ENCODE measurements around the gene PMP22. TPM values are rescaled to one million over a fixed set of nuclear protein-coding genes. Genes with fewer than 3 reads are reported as not detected.

Gene PMP22
- polyA plus RNA-seq = 10 to 100 TPM; 62.0 to 89.4 (median 78.8) TPM
- long read RNA-seq, donor 1 = 0 reads
- long read RNA-seq, donor 2, transcript PMP22-203 (5 exons, 1,817 nt) = major isoform, 13 of 14 reads
- long read RNA-seq, donor 2, partial matches to known transcripts = 0 of 14 reads
- long read RNA-seq, donor 2, other reads (novel, unspliced or antisense) = 0 of 14 reads
- long read RNA-seq, donor 3, transcript PMP22-203 (5 exons, 1,817 nt) = major isoform, 30 of 45 reads
- long read RNA-seq, donor 3, partial matches to known transcripts = 12 of 45 reads
- long read RNA-seq, donor 3, other reads (novel, unspliced or antisense) = 0 of 45 reads
- long read RNA-seq, donor 4 = 0 reads
- long read RNA-seq, donor 5, partial matches to known transcripts = 0 of 2 reads
- long read RNA-seq, donor 5, other reads (novel, unspliced or antisense) = 0 of 2 reads
- long read RNA-seq, donor 6, transcript PMP22-203 (5 exons, 1,817 nt) = major isoform, 14 of 18 reads
- long read RNA-seq, donor 6, partial matches to known transcripts = 0 of 18 reads
- long read RNA-seq, donor 6, other reads (novel, unspliced or antisense) = 0 of 18 reads
- long read RNA-seq, donor 7, transcript PMP22-201 (5 exons, 1,861 nt) = minor isoform, 65 of 176 reads
- long read RNA-seq, donor 7, transcript PMP22-203 (5 exons, 1,817 nt) = major isoform, 71 of 176 reads
- long read RNA-seq, donor 7, partial matches to known transcripts = 33 of 176 reads
- long read RNA-seq, donor 7, other reads (novel, unspliced or antisense) = 0 of 176 reads
- long read RNA-seq, donor 8, transcript PMP22-203 (5 exons, 1,817 nt) = major isoform, 6 of 6 reads
- long read RNA-seq, donor 8, partial matches to known transcripts = 0 of 6 reads
- long read RNA-seq, donor 8, other reads (novel, unspliced or antisense) = 0 of 6 reads
- long read RNA-seq, donor 9, partial matches to known transcripts = 0 of 4 reads
- long read RNA-seq, donor 9, other reads (novel, unspliced or antisense) = 0 of 4 reads
- long read RNA-seq, donor 10, transcript PMP22-203 (5 exons, 1,817 nt) = major isoform, 44 of 70 reads
- long read RNA-seq, donor 10, transcript PMP22-201 (5 exons, 1,861 nt) = minor isoform, 12 of 70 reads
- long read RNA-seq, donor 10, partial matches to known transcripts = 11 of 70 reads
- long read RNA-seq, donor 10, other reads (novel, unspliced or antisense) = 0 of 70 reads

DNA sequence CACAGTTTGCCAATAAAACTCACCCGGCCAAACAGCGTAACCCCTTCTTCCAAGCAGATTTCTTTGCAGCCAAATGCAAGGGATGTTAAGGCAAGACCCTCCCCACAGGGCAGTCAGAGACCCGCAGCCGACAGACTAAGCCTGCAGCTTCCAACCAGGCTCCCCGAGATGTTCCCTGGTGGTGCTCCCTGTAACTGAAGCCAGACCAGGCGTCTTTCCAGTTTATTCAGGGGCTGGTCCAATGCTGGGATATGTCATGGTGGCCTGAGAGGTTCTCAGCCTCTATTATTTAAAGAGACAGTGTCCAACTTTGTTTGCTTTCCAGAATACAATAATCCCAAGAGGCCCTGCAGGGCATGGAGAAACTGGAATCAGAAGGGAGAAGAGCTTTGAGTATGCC is at the start of gene PMP22:
Gene PMP22 (minus strand): TSS at position 196 of the 400 bp plus-strand sequence. CDS start 4,599 bp downstream, outside the sequence.
- Histone ChIP-seq H3K4me3 (ENCODE audit: low read depth in 1 of 3, low read length in 3 of 3) (peak within 1 kb of the TSS in 1 of 3 donors; percentile 29), H3K27ac (ENCODE audit: low read depth in 1 of 3, low read length in 2 of 3) (peak within 1 kb of the TSS in 1 of 3 donors; percentile 62), H3K9me3 (ENCODE audit: control insufficient read depth in 2 of 2, insufficient read depth in 1 of 2, low read depth in 1 of 2, low read length in 1 of 2) (no peaks in the 10 kb centered on the region), H3K4me1 (ENCODE audit: control insufficient read depth in 3 of 3, insufficient read depth in 2 of 3, low read depth in 1 of 3, low read length in 2 of 3) (peaks cover 0 to 25% (median 2%) of the 10 kb centered on the region in 3 donors), H3K36me3 (ENCODE audit: control insufficient read depth in 3 of 3, insufficient read depth in 2 of 3, low read depth in 1 of 3, low read length in 3 of 3) (no peaks in the 10 kb centered on the region), H3K27me3 (ENCODE audit: control insufficient read depth in 3 of 3, insufficient read depth in 3 of 3, low read length in 3 of 3) (peaks cover 0 to 18% (median 4%) of the 10 kb centered on the region in 3 donors)
- FAIRE-seq (no peak), DNase-seq (no peak)
- WGBS, 3 donors = 58 to 76% (median 67%) methylated on average over 6 of the region's 6 CpGs

DNA sequence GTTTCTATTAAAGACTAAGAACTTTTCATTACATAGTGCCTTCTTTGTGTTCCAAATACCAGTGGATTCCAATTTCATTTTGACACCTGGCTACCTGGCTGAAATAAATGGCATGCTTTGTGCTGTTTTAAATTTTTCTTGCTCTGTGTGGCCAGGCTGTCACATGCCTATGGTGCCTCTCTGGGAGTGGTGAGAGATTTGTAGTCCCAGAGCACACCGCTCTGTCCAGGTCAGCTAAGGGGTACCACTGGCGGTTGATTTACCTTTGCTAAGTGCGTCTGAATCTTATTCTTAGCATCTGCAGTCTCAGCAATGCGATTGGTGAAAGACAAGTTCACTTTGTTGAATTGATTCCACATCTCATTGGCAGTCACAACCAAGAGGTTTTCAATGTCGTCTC is 46.9 kb upstream of the PMP22 start:
- Histone ChIP-seq H3K4me1 (ENCODE audit: control insufficient read depth in 3 of 3, insufficient read depth in 2 of 3, low read depth in 1 of 3, low read length in 2 of 3) (peaks cover 0 to under 1% (median 0%) of the 10 kb centered on the region in 3 donors), H3K9me3 (ENCODE audit: control insufficient read depth in 2 of 2, insufficient read depth in 1 of 2, low read depth in 1 of 2, low read length in 1 of 2) (no peaks in the 10 kb centered on the region), H3K27ac (ENCODE audit: low read depth in 1 of 3, low read length in 2 of 3) (no peak overlapping the region), H3K4me3 (ENCODE audit: low read depth in 1 of 3, low read length in 3 of 3) (no peak overlapping the region), H3K36me3 (ENCODE audit: control insufficient read depth in 3 of 3, insufficient read depth in 2 of 3, low read depth in 1 of 3, low read length in 3 of 3) (no peaks in the 10 kb centered on the region), H3K27me3 (ENCODE audit: control insufficient read depth in 3 of 3, insufficient read depth in 3 of 3, low read length in 3 of 3) (no peaks in the 10 kb centered on the region)
- no peak for FAIRE-seq
- DNase-seq = no peak
- whole genome bisulfite sequencing, 3 donors = 90 to 99% (median 91%) methylated on average over 5 of the region's 5 CpGs

DNA sequence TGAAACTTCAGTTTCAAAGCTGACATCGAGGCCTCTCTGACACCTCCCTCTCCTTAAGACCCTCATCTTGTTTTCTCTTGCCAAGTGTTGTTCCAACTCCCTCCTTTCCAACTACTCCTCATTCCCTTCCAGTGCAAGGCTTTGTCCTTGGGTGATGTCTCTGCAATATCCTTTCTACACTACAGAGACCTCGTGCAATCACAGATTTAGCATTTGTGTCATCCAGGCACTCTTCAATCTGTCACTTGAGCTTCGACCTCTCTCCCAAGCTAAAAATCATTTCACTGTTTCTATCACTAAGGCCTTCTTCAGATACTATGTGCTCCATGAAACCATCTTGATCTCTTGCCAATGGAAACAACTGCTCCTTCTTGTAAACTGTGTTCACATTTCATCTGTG is 44.7 kb upstream of the PMP22 start:
- H3K4me1 ChIP-seq (ENCODE audit: control insufficient read depth in 3 of 3, insufficient read depth in 2 of 3, low read depth in 1 of 3, low read length in 2 of 3) = peaks cover 0 to 4% (median 0%) of the 10 kb centered on the region in 3 donors

DNA sequence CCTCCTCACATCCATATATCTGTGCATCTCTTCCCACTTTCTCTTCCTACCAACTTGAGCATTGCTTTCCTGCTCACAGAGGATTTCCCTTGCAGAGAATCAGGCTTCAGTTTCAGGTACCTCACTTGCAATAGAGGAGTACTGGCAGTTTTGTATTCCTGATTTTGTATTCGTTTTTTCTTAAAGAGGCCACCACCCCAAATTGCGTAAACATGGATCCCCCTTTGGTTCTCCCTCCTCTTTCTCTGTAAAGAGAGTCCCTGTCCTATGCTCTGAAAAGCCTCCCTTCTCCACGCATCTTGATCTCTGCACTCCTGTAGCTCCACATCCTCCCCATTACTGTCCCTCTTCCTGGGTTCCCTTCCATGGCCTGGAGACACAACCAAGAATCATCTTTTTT is 44.1 kb upstream of the PMP22 start:
- FAIRE-seq = no peak
- WGBS, 3 donors = 61 to 74% (median 73%) methylated on average over 3 of the region's 3 CpGs
- Histone ChIP-seq H3K9me3 (ENCODE audit: control insufficient read depth in 2 of 2, insufficient read depth in 1 of 2, low read depth in 1 of 2, low read length in 1 of 2) (no peaks in the 10 kb centered on the region), H3K27ac (ENCODE audit: low read depth in 1 of 3, low read length in 2 of 3) (no peak overlapping the region), H3K4me3 (ENCODE audit: low read depth in 1 of 3, low read length in 3 of 3) (no peak overlapping the region), H3K27me3 (ENCODE audit: control insufficient read depth in 3 of 3, insufficient read depth in 3 of 3, low read length in 3 of 3) (no peaks in the 10 kb centered on the region), H3K36me3 (ENCODE audit: control insufficient read depth in 3 of 3, insufficient read depth in 2 of 3, low read depth in 1 of 3, low read length in 3 of 3) (no peaks in the 10 kb centered on the region), H3K4me1 (ENCODE audit: control insufficient read depth in 3 of 3, insufficient read depth in 2 of 3, low read depth in 1 of 3, low read length in 2 of 3) (peaks cover 0 to 4% (median 0%) of the 10 kb centered on the region in 3 donors)
- no peak for DNase-seq

More for the DNA sequence above, 44.7 kb upstream of the PMP22 start:
- Histone ChIP-seq H3K27me3 (ENCODE audit: control insufficient read depth in 3 of 3, insufficient read depth in 3 of 3, low read length in 3 of 3) (no peaks in the 10 kb centered on the region), H3K36me3 (ENCODE audit: control insufficient read depth in 3 of 3, insufficient read depth in 2 of 3, low read depth in 1 of 3, low read length in 3 of 3) (no peaks in the 10 kb centered on the region), H3K4me3 (ENCODE audit: low read depth in 1 of 3, low read length in 3 of 3) (no peak overlapping the region), H3K27ac (ENCODE audit: low read depth in 1 of 3, low read length in 2 of 3) (no peak overlapping the region), H3K9me3 (ENCODE audit: control insufficient read depth in 2 of 2, insufficient read depth in 1 of 2, low read depth in 1 of 2, low read length in 1 of 2) (no peaks in the 10 kb centered on the region)
- no peak for FAIRE-seq
- no peak for DNase-seq
- WGBS, 3 donors = 63 to 82% (median 76%) methylated on average over 3 of the region's 3 CpGs

DNA sequence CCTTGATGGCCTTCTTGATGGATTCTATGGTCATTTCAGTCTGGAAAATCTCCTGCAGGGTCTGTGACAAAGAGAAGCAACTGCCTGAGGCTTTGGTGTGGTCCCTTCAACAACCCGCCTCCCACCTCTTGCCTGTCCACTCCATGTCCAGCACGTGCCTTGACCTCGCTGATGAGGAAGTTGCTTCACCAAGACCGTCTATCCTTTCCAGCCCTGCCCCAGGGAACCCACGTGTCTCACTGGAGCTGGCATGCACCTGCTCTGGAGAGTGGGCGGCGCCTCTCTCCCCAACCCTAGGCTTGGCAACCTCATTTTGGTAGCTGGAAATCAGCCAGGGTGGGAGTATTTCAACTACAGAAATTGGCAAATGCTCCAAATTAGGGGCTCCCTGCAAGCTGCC is 43.6 kb upstream of the PMP22 start:
- Histone ChIP-seq H3K27me3 (ENCODE audit: control insufficient read depth in 3 of 3, insufficient read depth in 3 of 3, low read length in 3 of 3) (no peaks in the 10 kb centered on the region), H3K4me3 (ENCODE audit: low read depth in 1 of 3, low read length in 3 of 3) (no peak overlapping the region), H3K4me1 (ENCODE audit: control insufficient read depth in 3 of 3, insufficient read depth in 2 of 3, low read depth in 1 of 3, low read length in 2 of 3) (peaks cover 0 to 4% (median 0%) of the 10 kb centered on the region in 3 donors), H3K9me3 (ENCODE audit: control insufficient read depth in 2 of 2, insufficient read depth in 1 of 2, low read depth in 1 of 2, low read length in 1 of 2) (no peaks in the 10 kb centered on the region), H3K36me3 (ENCODE audit: control insufficient read depth in 3 of 3, insufficient read depth in 2 of 3, low read depth in 1 of 3, low read length in 3 of 3) (no peaks in the 10 kb centered on the region), H3K27ac (ENCODE audit: low read depth in 1 of 3, low read length in 2 of 3) (no peak overlapping the region)
- FAIRE-seq (no peak), DNase-seq (no peak)
- WGBS, 3 donors = 55 to 72% (median 56%) methylated on average over 7 of the region's 7 CpGs

DNA sequence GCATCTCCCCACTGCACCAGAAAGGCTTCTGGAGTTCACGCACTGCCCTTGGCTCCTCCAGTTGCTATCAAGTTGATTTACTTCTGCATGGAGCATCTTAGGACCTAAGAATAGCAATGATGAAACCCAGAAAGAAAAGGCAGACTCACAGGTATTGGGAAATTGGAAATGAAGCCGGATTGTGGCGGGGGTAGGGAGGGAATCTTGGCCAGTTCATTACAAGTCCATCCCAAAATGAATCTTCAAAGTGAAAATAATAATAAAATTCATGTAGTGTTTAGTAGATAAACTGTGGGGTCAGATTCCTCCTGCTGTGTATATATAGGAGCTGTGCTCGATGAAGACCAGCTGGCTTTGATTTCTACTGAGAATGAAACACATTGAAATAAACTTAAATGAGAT is 42.6 kb upstream of the PMP22 start:
- peaks cover 0 to 4% (median 0%) of the 10 kb centered on the region in 3 donors for H3K4me1 ChIP-seq (ENCODE audit: control insufficient read depth in 3 of 3, insufficient read depth in 2 of 3, low read depth in 1 of 3, low read length in 2 of 3)
- DNase-seq (no peak), FAIRE-seq (no peak)
- 49 to 65% (median 63%) methylated on average over 4 of the region's 4 CpGs for WGBS, 3 donors
- no peaks in the 10 kb centered on the region for H3K9me3 ChIP-seq (ENCODE audit: control insufficient read depth in 2 of 2, insufficient read depth in 1 of 2, low read depth in 1 of 2, low read length in 1 of 2)
- H3K36me3 ChIP-seq (ENCODE audit: control insufficient read depth in 3 of 3, insufficient read depth in 2 of 3, low read depth in 1 of 3, low read length in 3 of 3) = no peaks in the 10 kb centered on the region
- peak overlapping the region in 1 of 3 donors; percentile 42 for H3K27ac ChIP-seq (ENCODE audit: low read depth in 1 of 3, low read length in 2 of 3)
- no peaks in the 10 kb centered on the region for H3K27me3 ChIP-seq (ENCODE audit: control insufficient read depth in 3 of 3, insufficient read depth in 3 of 3, low read length in 3 of 3)
- H3K4me3 ChIP-seq (ENCODE audit: low read depth in 1 of 3, low read length in 3 of 3) = no peak overlapping the region

DNA sequence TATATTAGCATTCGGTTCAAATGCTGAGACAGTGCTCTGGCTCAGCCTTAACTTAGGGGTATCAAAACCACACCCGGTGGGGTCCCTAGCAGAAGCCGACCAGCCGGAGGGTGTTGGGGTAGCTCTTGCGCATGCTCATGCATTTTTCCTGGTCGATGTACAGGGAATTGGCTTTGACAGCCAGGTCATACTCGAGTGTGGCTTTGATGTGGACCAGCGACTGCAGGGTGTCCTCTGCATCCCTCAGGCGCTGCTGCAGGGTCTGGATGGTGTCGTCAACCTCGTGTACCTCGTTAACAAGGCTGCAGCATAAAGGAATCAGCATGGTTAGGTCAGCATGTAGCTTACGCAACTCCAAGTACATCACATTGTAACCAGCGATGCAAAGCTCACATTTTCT is 38.7 kb upstream of the PMP22 start:
- FAIRE-seq (no peak), DNase-seq (no peak)
- H3K27me3 ChIP-seq (ENCODE audit: control insufficient read depth in 3 of 3, insufficient read depth in 3 of 3, low read length in 3 of 3) = no peaks in the 10 kb centered on the region
- no peaks in the 10 kb centered on the region for H3K36me3 ChIP-seq (ENCODE audit: control insufficient read depth in 3 of 3, insufficient read depth in 2 of 3, low read depth in 1 of 3, low read length in 3 of 3)
- 83 to 87% (median 85%) methylated on average over 14 of the region's 14 CpGs for WGBS, 3 donors
- no peak overlapping the region for H3K27ac ChIP-seq (ENCODE audit: low read depth in 1 of 3, low read length in 2 of 3)
- H3K4me1 ChIP-seq (ENCODE audit: control insufficient read depth in 3 of 3, insufficient read depth in 2 of 3, low read depth in 1 of 3, low read length in 2 of 3) = peaks cover 0 to 4% (median 0%) of the 10 kb centered on the region in 3 donors
- H3K9me3 ChIP-seq (ENCODE audit: control insufficient read depth in 2 of 2, insufficient read depth in 1 of 2, low read depth in 1 of 2, low read length in 1 of 2) = no peaks in the 10 kb centered on the region
- H3K4me3 ChIP-seq (ENCODE audit: low read depth in 1 of 3, low read length in 3 of 3) = no peak overlapping the region

DNA sequence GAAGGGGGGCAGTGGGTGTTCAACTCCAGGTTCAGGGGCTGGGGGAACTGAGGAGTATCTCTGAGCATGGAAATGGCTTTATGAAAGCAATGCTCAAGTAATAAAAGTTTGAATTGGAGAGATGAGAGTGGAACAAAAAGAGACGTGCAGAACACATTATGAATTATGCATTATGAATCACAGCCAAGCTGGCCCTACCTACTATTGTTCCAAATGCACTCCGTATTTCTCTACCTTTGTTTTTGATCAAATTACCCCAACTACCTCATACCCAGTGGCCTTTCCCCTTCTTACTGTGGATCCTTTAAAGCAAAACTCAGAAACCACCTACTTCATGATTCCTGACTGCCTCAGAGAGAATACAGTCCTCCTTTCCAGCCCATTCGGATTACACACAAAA is 38.1 kb upstream of the PMP22 start:
- no peaks in the 10 kb centered on the region for H3K9me3 ChIP-seq (ENCODE audit: control insufficient read depth in 2 of 2, insufficient read depth in 1 of 2, low read depth in 1 of 2, low read length in 1 of 2)
- H3K27me3 ChIP-seq (ENCODE audit: control insufficient read depth in 3 of 3, insufficient read depth in 3 of 3, low read length in 3 of 3) = no peaks in the 10 kb centered on the region
- H3K27ac ChIP-seq (ENCODE audit: low read depth in 1 of 3, low read length in 2 of 3) = no peak overlapping the region
- FAIRE-seq = no peak
- WGBS, 3 donors = 10 to 45% (median 38%) methylated on average over 3 of the region's 3 CpGs
- no peaks in the 10 kb centered on the region for H3K36me3 ChIP-seq (ENCODE audit: control insufficient read depth in 3 of 3, insufficient read depth in 2 of 3, low read depth in 1 of 3, low read length in 3 of 3)
- H3K4me1 ChIP-seq (ENCODE audit: control insufficient read depth in 3 of 3, insufficient read depth in 2 of 3, low read depth in 1 of 3, low read length in 2 of 3) = peaks cover 0 to 4% (median 0%) of the 10 kb centered on the region in 3 donors
- no peak for DNase-seq
- H3K4me3 ChIP-seq (ENCODE audit: low read depth in 1 of 3, low read length in 3 of 3) = no peak overlapping the region

Data from small intestine (tissue), 16 donors.